SKM-1 treated with dmso at 0.1 percent for 144 hours (cell line): ENCODE data around the gene MIS12.
A peak's percentile ranks its signal among the peaks of the same experiment; 100 is the strongest.

Source experiments
- DNase-seq: peaks from one replicate; lab custom pipeline; 2025; ENCODE audit not compliant: unreplicated experiment; lab: John Stamatoyannopoulos, UW

The MIS12 gene

GRCh38 chr17:5499476-5500231 lies 13.3 kb downstream of the MIS12 start:
- no peak for DNase-seq

GRCh38 chr17:5500247-5500588 lies 13.9 kb downstream of the MIS12 start:
- DNase-seq = no peak

GRCh38 chr17:5500589-5501391 lies 14.4 kb downstream of the MIS12 start:
- DNase-seq = no peak

- DNase-seq = no peak
Measured at GRCh38 chr17:5501685-5502084, 15.3 kb downstream of the MIS12 start.

- no peak for DNase-seq
Measured at GRCh38 chr17:5502552-5502951, 16.2 kb downstream of the MIS12 start.

- DNase-seq = no peak
Measured at GRCh38 chr17:5506307-5506706, 19.9 kb downstream of the MIS12 start.

GRCh38 chr17:5508810-5509209 lies 22.4 kb downstream of the MIS12 start:
- no peak for DNase-seq

GRCh38 chr17:5509482-5509881 lies 23.1 kb downstream of the MIS12 start:
- DNase-seq = no peak

- DNase-seq = no peak
Measured at GRCh38 chr17:5510771-5511170, 24.4 kb downstream of the MIS12 start.

GRCh38 chr17:5511401-5512225 lies 25.2 kb downstream of the MIS12 start:
- DNase-seq = no peak

- DNase-seq = no peak
Measured at GRCh38 chr17:5513628-5514027, 27.3 kb downstream of the MIS12 start.

- DNase-seq = no peak
Measured at GRCh38 chr17:5514976-5515375, 28.6 kb downstream of the MIS12 start.

GRCh38 chr17:5516060-5516792 lies 29.9 kb downstream of the MIS12 start:
- DNase-seq = no peak

- DNase-seq = no peak
Measured at GRCh38 chr17:5522476-5522875, 36.1 kb downstream of the MIS12 start.

GRCh38 chr17:5523249-5523648 lies 36.9 kb downstream of the MIS12 start:
- DNase-seq = no peak

GRCh38 chr17:5526821-5527598 lies 40.6 kb downstream of the MIS12 start:
- peak; percentile 1 for DNase-seq

GRCh38 chr17:5527601-5528250 lies 41.4 kb downstream of the MIS12 start:
- DNase-seq = no peak

GRCh38 chr17:5530265-5531084 lies 44.1 kb downstream of the MIS12 start:
- no peak for DNase-seq

- DNase-seq = no peak
Measured at GRCh38 chr17:5531085-5531418, 44.7 kb downstream of the MIS12 start.
